SK-N-SH (cell line): Measurements from ENCODE around the gene THEMIS. TPM values are rescaled to one million over a fixed set of nuclear protein-coding genes. Genes with fewer than 3 reads are reported as not detected.

Experiments
- CTCF ChIA-PET: fragments of 300-600, 350-600 bp; formaldehyde crosslinking; extraction: SDS; loops from one replicate; lab custom pipeline; 2021; lab: Yijun Ruan, JAX
- POLR2A ChIA-PET: fragments of 350-600 bp; sonication (Branson Sonifier 250); formaldehyde crosslinking; extraction: SDS; loops from one replicate; lab custom pipeline; 2020; ENCODE audit warnings: antibody characterized with exemption, inconsistent platforms; lab: Yijun Ruan, JAX
- DNase-seq: peaks from one replicate; pipeline ENCODE4 v3.0.0; 2012
- H2AFZ ChIP-seq: fragments of 200-600 bp; sonication (generic); 2 replicates; pipeline ENCODE4 v1.8.1; 2016; ENCODE audit warnings: antibody characterized with exemption, mild to moderate bottlenecking, low read depth
- H3F3A ChIP-seq: fragments of 200-600 bp; sonication (generic); replicated peaks from 2 replicates; pipeline ENCODE3; 2016; ENCODE audit warnings: antibody characterized with exemption, mild to moderate bottlenecking; ENCODE audit not compliant: insufficient read depth
- H3K27ac ChIP-seq, 2 experiments: fragments of 200-500 bp in 1 of 2; fragments of 200-600 bp in 1 of 2; sonication (Bioruptor generic) in 1 of 2; sonication (generic), shearing (Covaris generic) in 1 of 2; 2 replicates each; pipeline versions ENCODE4 v1.5.1 to v1.6.1; 2014 to 2016; ENCODE audit warnings: low read depth in 2 of 2, inconsistent platforms in 1 of 2, low read length in 1 of 2, mild to moderate bottlenecking in 1 of 2, mixed read lengths in 1 of 2
- H3K27me3 ChIP-seq: fragments of 200-600 bp; sonication (generic), shearing (Covaris generic); 2 replicates; pipeline ENCODE4 v1.6.1; 2016; ENCODE audit warnings: mixed run types; ENCODE audit not compliant: insufficient read depth
- H3K36me3 ChIP-seq, 2 experiments: fragments of 200-500 bp in 1 of 2; fragments of 200-600 bp in 1 of 2; sonication (Bioruptor generic) in 1 of 2; sonication (generic) in 1 of 2; replicated peaks in 1 of 2; 2 replicates each; pipeline versions ENCODE3 to v1.5.1; 2014 to 2016; ENCODE audit warnings: low read length in 1 of 2, mild to moderate bottlenecking in 1 of 2; ENCODE audit not compliant: insufficient read depth in 2 of 2, control insufficient read depth in 1 of 2
- H3K4me1 ChIP-seq, 2 experiments: fragments of 200-500 bp in 1 of 2; fragments of 200-600 bp in 1 of 2; sonication (Bioruptor generic) in 1 of 2; sonication (generic), shearing (Covaris generic) in 1 of 2; 2 replicates each; pipeline versions ENCODE4 v1.5.1 to v1.6.1; 2014 to 2016; ENCODE audit warnings: low read depth in 1 of 2, low read length in 1 of 2, mixed run types in 1 of 2; ENCODE audit not compliant: insufficient read depth in 2 of 2, control insufficient read depth in 1 of 2
- H3K4me2 ChIP-seq: fragments of 200-600 bp; sonication (generic), shearing (Covaris generic); 2 replicates; pipeline ENCODE4 v1.6.1; 2017; ENCODE audit warnings: mixed run types
- H3K4me3 ChIP-seq, 2 experiments: fragments of 200-500 bp in 1 of 2; fragments of 200-600 bp in 1 of 2; sonication (Bioruptor generic) in 1 of 2; sonication (generic), shearing (Covaris generic) in 1 of 2; 2 replicates each; pipeline versions ENCODE4 v1.5.1 to v1.8.1; 2014 to 2016; ENCODE audit warnings: low read depth in 2 of 2, inconsistent platforms in 1 of 2, low read length in 1 of 2, mild to moderate bottlenecking in 1 of 2, mixed read lengths in 1 of 2, moderate library complexity in 1 of 2
- H3K79me2 ChIP-seq: fragments of 200-600 bp; sonication (generic); 2 replicates; pipeline ENCODE4 v1.8.1; 2017; ENCODE audit warnings: mild to moderate bottlenecking; ENCODE audit not compliant: insufficient read depth
- H3K9ac ChIP-seq: fragments of 200-600 bp; sonication (generic); 2 replicates; pipeline ENCODE4 v1.6.1; 2017; ENCODE audit warnings: mixed run types
- H3K9me2 ChIP-seq: fragments of 200-600 bp; sonication (generic); 2 replicates; pipeline ENCODE4 v1.6.1; 2017; ENCODE audit warnings: mixed run types
- H3K9me3 ChIP-seq: fragments of 200-600 bp; sonication (generic); 2 replicates; pipeline ENCODE4 v1.6.1; 2017; ENCODE audit warnings: mixed run types, mild to moderate bottlenecking, moderate library complexity
- H4K20me1 ChIP-seq: fragments of 200-600 bp; sonication (generic); 2 replicates; pipeline ENCODE4 v1.6.1; 2017; ENCODE audit warnings: mild to moderate bottlenecking, mixed run types; ENCODE audit not compliant: insufficient read depth
- FOSL2 ChIP-seq: IDR thresholded peaks from 2 replicates; pipeline ENCODE4 v1.4.0; 2012; ENCODE audit warnings: low read depth, mild to moderate bottlenecking, moderate library complexity, borderline replicate concordance
- FOXJ3 ChIP-seq: sonication (generic); formaldehyde crosslinking; IDR thresholded peaks from 2 replicates; pipeline ENCODE4 v1.5.1; 2020; ENCODE audit warnings: mild to moderate bottlenecking, missing genetic modification reagents
- FOXM1 ChIP-seq: IDR thresholded peaks from 2 replicates; pipeline ENCODE4 v1.4.0; 2012; ENCODE audit warnings: low read depth, mild to moderate bottlenecking
- JUND ChIP-seq: IDR thresholded peaks from 2 replicates; pipeline ENCODE4 v1.4.0; 2012
- MAX ChIP-seq: IDR thresholded peaks from 2 replicates; pipeline ENCODE4 v1.4.0; 2012; ENCODE audit warnings: low read depth
- MEF2A ChIP-seq: IDR thresholded peaks from 2 replicates; pipeline ENCODE4 v1.4.0; 2012; ENCODE audit warnings: low read depth, borderline replicate concordance
- MXI1 ChIP-seq: IDR thresholded peaks from 2 replicates; pipeline ENCODE4 v1.6.1; 2012; ENCODE audit warnings: mild to moderate bottlenecking, low read depth, low read length, improper control_type of control experiment
- RAD21 ChIP-seq: IDR thresholded peaks from 2 replicates; pipeline ENCODE4 v1.6.1; 2012; ENCODE audit warnings: mild to moderate bottlenecking, low read length
- RFX5 ChIP-seq: IDR thresholded peaks from 2 replicates; pipeline ENCODE4 v1.6.1; 2012; ENCODE audit warnings: mild to moderate bottlenecking, improper control_type of control experiment, low read length
- RXRA ChIP-seq: IDR thresholded peaks from 2 replicates; pipeline ENCODE4 v1.4.0; 2012; ENCODE audit warnings: low read depth, mild to moderate bottlenecking, borderline replicate concordance
- USF2 ChIP-seq: fragments of 150-350 bp; IDR thresholded peaks from 2 replicates; pipeline ENCODE4 v1.6.1; 2017; ENCODE audit warnings: antibody characterized with exemption, low read length, low read depth, borderline replicate concordance
- YY1 ChIP-seq: IDR thresholded peaks from 2 replicates; pipeline ENCODE4 v1.4.0; 2012; ENCODE audit warnings: low read depth, mild to moderate bottlenecking
- WGBS: methylation state at CpG from one replicate; pipeline ENCODE4 v1.1.6; 2017; ENCODE audit warnings: low lambda C conversion rate; 5-methylcytosine and 5-hydroxymethylcytosine counted together
- polyA plus RNA-seq, 3 experiments: library from polyadenylated mRNA; depleted of rRNA; stranded (reverse); fragments of >200 nt; gene quantifications; 2 replicates each; pipeline ENCODE4 v1.2.3, GENCODE V29; 2012

The THEMIS gene
- polyA plus RNA-seq, 1 of the 3 experiments (the other 2 are of a cell fraction): not detected

- Histone ChIP-seq H3K9ac (no peak overlapping the region), H4K20me1 (no peaks in the 10 kb centered on the region), H3K9me3 (no peaks in the 10 kb centered on the region), H3F3A (no peaks in the 10 kb centered on the region), H3K4me2 (no peak overlapping the region), H3K36me3 (no peaks in the 10 kb centered on the region), H3K79me2 (no peaks in the 10 kb centered on the region), H3K4me3 (no peak overlapping the region), H3K4me1 (no peaks in the 10 kb centered on the region), H2AFZ (no peak overlapping the region), H3K9me2 (no peaks in the 10 kb centered on the region), H3K27me3 (no peaks in the 10 kb centered on the region), H3K27ac (no peak overlapping the region)
- POLR2A ChIA-PET: no interaction called here
- CTCF ChIA-PET: interaction anchor here (1.0 kb wide), 1 partner anchor 14 kb away, joined by 3 read pairs; no protein-coding TSS in a partner anchor
- TF ChIP-seq RAD21 (no peak), FOSL2 (no peak), RFX5 (no peak), MEF2A (no peak), FOXJ3 (CRISPR knock-in tag) (no peak), RXRA (no peak), MAX (no peak), USF2 (no peak), FOXM1 (no peak), JUND (no peak), YY1 (no peak)
- no peak for DNase-seq
- WGBS: 31% methylated on average over 4 of the region's 4 CpGs
Measured at GRCh38 chr6:127768745-127769144, 132.1 kb downstream of the THEMIS start.

- Histone ChIP-seq H3F3A (no peaks in the 10 kb centered on the region), H3K9me3 (no peaks in the 10 kb centered on the region), H3K4me3 (no peak overlapping the region)
- no peak for DNase-seq
- no peak for TF ChIP-seq MXI1
- TF ChIP-seq, all 33 proteins: peak for 0
- Histone ChIP-seq H3K4me1 (no peaks in the 10 kb centered on the region), H3K79me2 (no peaks in the 10 kb centered on the region), H3K4me2 (no peak overlapping the region), H3K9me2 (no peaks in the 10 kb centered on the region), H3K27me3 (no peaks in the 10 kb centered on the region), H2AFZ (no peak overlapping the region), H3K36me3 (no peaks in the 10 kb centered on the region), H3K27ac (no peak overlapping the region), H3K9ac (no peak overlapping the region), H4K20me1 (no peaks in the 10 kb centered on the region)
- 32% methylated on average over 3 of the region's 3 CpGs for WGBS
- ChIA-PET CTCF (interaction anchor here (1.0 kb wide), 1 partner anchor 13 kb away, joined by 3 read pairs; no protein-coding TSS in a partner anchor), POLR2A (no interaction called here)
Measured at GRCh38 chr6:127768223-127768622, 132.6 kb downstream of the THEMIS start.

GRCh38 chr6:127765949-127766348 lies 134.9 kb downstream of the THEMIS start:
- H3K4me3 ChIP-seq: no peak overlapping the region
- H3K4me2 ChIP-seq: no peak overlapping the region
- no peaks in the 10 kb centered on the region for H3K9me2 ChIP-seq
- no peaks in the 10 kb centered on the region for H3K9me3 ChIP-seq
- 67% methylated on average over 2 of the region's 2 CpGs for WGBS
- no peaks in the 10 kb centered on the region for H4K20me1 ChIP-seq
- no peak overlapping the region for H3K27ac ChIP-seq
- ChIA-PET POLR2A (no interaction called here), CTCF (no interaction called here)
- H3K79me2 ChIP-seq: no peaks in the 10 kb centered on the region
- no peaks in the 10 kb centered on the region for H3F3A ChIP-seq
- no peak for TF ChIP-seq RXRA
- H3K36me3 ChIP-seq: no peaks in the 10 kb centered on the region
- no peak for DNase-seq
- H2AFZ ChIP-seq: no peak overlapping the region
- H3K4me1 ChIP-seq: no peaks in the 10 kb centered on the region
- no peak overlapping the region for H3K9ac ChIP-seq
- H3K27me3 ChIP-seq: no peaks in the 10 kb centered on the region
